A673 (cell line): ENCODE results near the gene PINLYP.

Source experiments
- EZH2 ChIP-seq: fragments of 200-600 bp; sonication (generic); IDR thresholded peaks from 2 replicates; pipeline ENCODE4 v1.6.1; 2017; ENCODE audit warnings: borderline replicate concordance, low read depth, mild to moderate bottlenecking, mixed read lengths, antibody characterized with exemption, low read length; ENCODE audit not compliant: poor library complexity, severe bottlenecking
- TF ChIP-seq, protein P1 (sequence below): fragments of 300-800, 200-600 bp; sonication (generic); conservative IDR thresholded peaks from 2 replicates; pipeline ENCODE4 v1.5.1; 2017; ENCODE audit warnings: low read depth, mild to moderate bottlenecking, antibody characterized with exemption, low read length, moderate library complexity, mixed read lengths

DNA sequence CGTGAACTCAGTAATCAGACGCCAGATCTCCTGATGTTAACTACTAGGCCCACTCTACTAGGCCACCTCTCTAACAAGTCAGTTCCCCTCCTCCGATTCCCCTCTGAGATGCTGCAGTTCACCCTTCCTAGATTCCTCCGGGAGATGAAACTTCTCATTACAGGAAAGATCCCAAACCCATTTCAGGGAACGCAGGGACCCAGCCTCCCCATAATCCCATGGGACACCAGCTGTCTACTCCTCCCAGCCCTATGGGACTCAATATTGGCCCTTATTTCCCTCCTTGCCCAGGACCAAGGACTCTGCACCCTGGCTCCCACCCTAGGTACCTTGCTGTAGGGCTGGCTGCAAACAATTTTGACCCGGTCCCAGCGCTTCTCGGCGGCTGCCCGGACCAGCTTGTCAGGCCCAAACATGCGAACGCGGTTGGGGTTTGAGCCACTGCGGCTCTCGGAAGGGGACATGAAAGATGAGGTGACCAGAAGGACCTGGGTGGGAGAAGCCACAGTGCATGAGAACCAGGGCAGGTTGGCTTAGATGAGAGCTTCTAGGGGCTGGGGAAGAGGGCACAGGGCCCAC, 21.2 kb upstream of the PINLYP start:
- TF ChIP-seq, protein P1, sequence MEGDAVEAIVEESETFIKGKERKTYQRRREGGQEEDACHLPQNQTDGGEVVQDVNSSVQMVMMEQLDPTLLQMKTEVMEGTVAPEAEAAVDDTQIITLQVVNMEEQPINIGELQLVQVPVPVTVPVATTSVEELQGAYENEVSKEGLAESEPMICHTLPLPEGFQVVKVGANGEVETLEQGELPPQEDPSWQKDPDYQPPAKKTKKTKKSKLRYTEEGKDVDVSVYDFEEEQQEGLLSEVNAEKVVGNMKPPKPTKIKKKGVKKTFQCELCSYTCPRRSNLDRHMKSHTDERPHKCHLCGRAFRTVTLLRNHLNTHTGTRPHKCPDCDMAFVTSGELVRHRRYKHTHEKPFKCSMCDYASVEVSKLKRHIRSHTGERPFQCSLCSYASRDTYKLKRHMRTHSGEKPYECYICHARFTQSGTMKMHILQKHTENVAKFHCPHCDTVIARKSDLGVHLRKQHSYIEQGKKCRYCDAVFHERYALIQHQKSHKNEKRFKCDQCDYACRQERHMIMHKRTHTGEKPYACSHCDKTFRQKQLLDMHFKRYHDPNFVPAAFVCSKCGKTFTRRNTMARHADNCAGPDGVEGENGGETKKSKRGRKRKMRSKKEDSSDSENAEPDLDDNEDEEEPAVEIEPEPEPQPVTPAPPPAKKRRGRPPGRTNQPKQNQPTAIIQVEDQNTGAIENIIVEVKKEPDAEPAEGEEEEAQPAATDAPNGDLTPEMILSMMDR = no peak
- no peak for TF ChIP-seq EZH2
